ENCODE measurements around the gene PIK3C2A. TPM values are rescaled to one million over a fixed set of nuclear protein-coding genes. Genes with fewer than 3 reads are reported as not detected.

PIK3C2A gene
- polyA plus RNA-seq, 1 donor (not counting 4 experiments of a cell fraction or from before 2014, with no cell fraction given): 44.7 TPM

DNA sequence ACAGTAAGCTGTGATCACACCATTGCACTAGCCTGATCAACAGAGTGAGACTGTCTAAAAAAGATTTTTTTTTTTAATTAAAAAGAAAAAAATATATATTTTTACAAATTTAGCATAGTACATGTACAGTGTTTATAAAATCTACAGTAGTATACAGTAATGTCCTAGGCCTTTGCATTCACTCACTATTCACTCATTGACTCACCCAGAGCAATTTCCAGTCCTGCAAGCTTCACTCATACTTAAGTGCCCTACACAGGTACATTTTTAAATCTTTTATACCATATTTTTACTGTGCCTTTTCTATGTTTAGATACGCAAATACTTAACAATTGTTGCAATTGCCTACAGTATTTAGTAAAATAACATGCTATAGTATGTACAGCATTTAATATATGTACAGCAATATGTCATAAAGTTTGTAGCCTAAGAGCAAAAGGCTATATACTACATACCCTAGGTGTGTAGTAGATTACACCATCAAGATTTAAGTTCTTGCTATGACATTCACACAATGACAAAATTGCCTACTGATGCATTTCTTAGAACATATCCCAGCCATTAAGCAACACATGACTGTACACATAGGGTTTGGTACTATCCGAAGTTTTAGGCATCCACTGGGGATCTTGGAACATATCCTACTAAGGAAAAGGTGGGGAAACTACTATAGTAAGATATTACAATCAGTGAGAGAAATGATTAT lies 22.8 kb downstream of the PIK3C2A start:
- TF ChIP-seq EZH2 (IDR thresholded peaks at IDR 0.05; ENCODE audit: low read length): no peak
- TF ChIP-seq, protein P1, sequence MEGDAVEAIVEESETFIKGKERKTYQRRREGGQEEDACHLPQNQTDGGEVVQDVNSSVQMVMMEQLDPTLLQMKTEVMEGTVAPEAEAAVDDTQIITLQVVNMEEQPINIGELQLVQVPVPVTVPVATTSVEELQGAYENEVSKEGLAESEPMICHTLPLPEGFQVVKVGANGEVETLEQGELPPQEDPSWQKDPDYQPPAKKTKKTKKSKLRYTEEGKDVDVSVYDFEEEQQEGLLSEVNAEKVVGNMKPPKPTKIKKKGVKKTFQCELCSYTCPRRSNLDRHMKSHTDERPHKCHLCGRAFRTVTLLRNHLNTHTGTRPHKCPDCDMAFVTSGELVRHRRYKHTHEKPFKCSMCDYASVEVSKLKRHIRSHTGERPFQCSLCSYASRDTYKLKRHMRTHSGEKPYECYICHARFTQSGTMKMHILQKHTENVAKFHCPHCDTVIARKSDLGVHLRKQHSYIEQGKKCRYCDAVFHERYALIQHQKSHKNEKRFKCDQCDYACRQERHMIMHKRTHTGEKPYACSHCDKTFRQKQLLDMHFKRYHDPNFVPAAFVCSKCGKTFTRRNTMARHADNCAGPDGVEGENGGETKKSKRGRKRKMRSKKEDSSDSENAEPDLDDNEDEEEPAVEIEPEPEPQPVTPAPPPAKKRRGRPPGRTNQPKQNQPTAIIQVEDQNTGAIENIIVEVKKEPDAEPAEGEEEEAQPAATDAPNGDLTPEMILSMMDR (optimal IDR thresholded peaks at IDR 0.05 in 1 of 3, IDR thresholded peaks at IDR 0.05 in 1 of 3, conservative IDR thresholded peaks at IDR 0.05 in 1 of 3; ENCODE audit: extremely low read depth in 1 of 3, insufficient read depth in 2 of 3, low read length in 3 of 3): no peak
- peaks cover 0 to 2% of the 10 kb centered on the region in 2 experiments for H3K36me3 ChIP-seq (ENCODE audit: control insufficient read depth in 2 of 2, extremely low read depth in 1 of 2, insufficient read depth in 2 of 2, low read length in 2 of 2)
- no peaks in the 10 kb centered on the region for H3K9me3 ChIP-seq (ENCODE audit: control insufficient read depth, low read depth, low read length)
- H3K4me3 ChIP-seq (ENCODE audit: control insufficient read depth in 2 of 3, extremely low read depth in 1 of 3, insufficient read depth in 2 of 3, low read depth in 1 of 3, low read length in 3 of 3): no peak overlapping the region
- FAIRE-seq (no peak), DNase-seq (ENCODE audit: low read depth, low spot score) (no peak)
- peaks cover 2% of the 10 kb centered on the region for H3K9me1 ChIP-seq (ENCODE audit: control insufficient read depth, extremely low read depth, insufficient read depth, low read length)
- H3K27me3 ChIP-seq (ENCODE audit: control insufficient read depth, extremely low read depth, insufficient read depth, low read length): no peaks in the 10 kb centered on the region
- H3K9ac ChIP-seq (ENCODE audit: control insufficient read depth, extremely low read depth, insufficient read depth, low read length): no peak overlapping the region
- H3K79me2 ChIP-seq (ENCODE audit: control insufficient read depth, insufficient read depth, low read length): peaks cover 74% of the 10 kb centered on the region
- dilution Hi-C loops (cut with MboI; ENCODE audit: extremely low pct_ligation_motif_present, low sequenced_read_pairs): no loop called here
- no peak overlapping the region for H3K4me2 ChIP-seq (ENCODE audit: control insufficient read depth, extremely low read depth, insufficient read depth, low read depth, low read length)
- peaks cover 6% of the 10 kb centered on the region for H4K20me1 ChIP-seq (ENCODE audit: control insufficient read depth, extremely low read depth, insufficient read depth, low read length)
- H3K27ac ChIP-seq (ENCODE audit: control insufficient read depth, insufficient read depth, low read length): no peak overlapping the region
- no peak overlapping the region for H2AFZ ChIP-seq (ENCODE audit: control insufficient read depth, low read length)
- H3K4me1 ChIP-seq (ENCODE audit: control insufficient read depth, extremely low read depth, insufficient read depth, low read length): no peaks in the 10 kb centered on the region

DNA sequence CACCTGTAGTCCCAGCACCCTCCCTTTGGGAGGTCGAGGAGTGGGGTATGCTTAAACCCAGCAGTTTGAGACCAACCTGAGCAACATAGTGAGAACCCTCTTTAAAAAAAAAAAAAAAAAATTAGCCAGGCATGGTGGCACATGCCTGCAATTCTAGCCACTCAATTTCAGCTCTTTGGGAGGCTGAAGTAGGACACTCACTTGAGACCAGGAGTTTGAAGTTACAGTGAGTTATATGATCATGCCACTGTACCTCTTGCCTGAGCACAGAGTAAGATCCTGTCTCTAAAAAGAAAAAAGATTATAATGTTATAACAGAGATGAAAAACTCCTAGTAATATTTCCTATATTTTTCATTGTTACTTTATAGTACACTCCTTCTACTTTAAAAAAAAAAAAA lies 23.9 kb downstream of the PIK3C2A start:
- Histone ChIP-seq H4K20me1 (ENCODE audit: control insufficient read depth, extremely low read depth, insufficient read depth, low read length) (peaks cover 6% of the 10 kb centered on the region), H3K27me3 (ENCODE audit: control insufficient read depth, extremely low read depth, insufficient read depth, low read length) (no peaks in the 10 kb centered on the region), H3K9ac (ENCODE audit: control insufficient read depth, extremely low read depth, insufficient read depth, low read length) (no peak overlapping the region), H2AFZ (ENCODE audit: control insufficient read depth, low read length) (no peak overlapping the region), H3K79me2 (ENCODE audit: control insufficient read depth, insufficient read depth, low read length) (peaks cover 78% of the 10 kb centered on the region), H3K9me3 (ENCODE audit: control insufficient read depth, low read depth, low read length) (no peaks in the 10 kb centered on the region), H3K4me1 (ENCODE audit: control insufficient read depth, extremely low read depth, insufficient read depth, low read length) (no peaks in the 10 kb centered on the region), H3K36me3 (ENCODE audit: control insufficient read depth in 2 of 2, extremely low read depth in 1 of 2, insufficient read depth in 2 of 2, low read length in 2 of 2) (peaks cover 0 to 2% of the 10 kb centered on the region in 2 experiments), H3K4me3 (ENCODE audit: control insufficient read depth in 2 of 3, extremely low read depth in 1 of 3, insufficient read depth in 2 of 3, low read depth in 1 of 3, low read length in 3 of 3) (no peak overlapping the region), H3K27ac (ENCODE audit: control insufficient read depth, insufficient read depth, low read length) (no peak overlapping the region), H3K9me1 (ENCODE audit: control insufficient read depth, extremely low read depth, insufficient read depth, low read length) (peaks cover 2% of the 10 kb centered on the region), H3K4me2 (ENCODE audit: control insufficient read depth, extremely low read depth, insufficient read depth, low read depth, low read length) (no peak overlapping the region)
- TF ChIP-seq, protein P1 (optimal IDR thresholded peaks at IDR 0.05 in 1 of 3, IDR thresholded peaks at IDR 0.05 in 1 of 3, conservative IDR thresholded peaks at IDR 0.05 in 1 of 3; ENCODE audit: extremely low read depth in 1 of 3, insufficient read depth in 2 of 3, low read length in 3 of 3): no peak
- no peak for TF ChIP-seq EZH2 (IDR thresholded peaks at IDR 0.05; ENCODE audit: low read length)
- FAIRE-seq (no peak), DNase-seq (ENCODE audit: low read depth, low spot score) (no peak)
- dilution Hi-C loops (cut with MboI; ENCODE audit: extremely low pct_ligation_motif_present, low sequenced_read_pairs): no loop called here

Data from keratinocyte (primary cell).